RWPE1 (cell line): ENCODE data around the gene SGSM1.

Experiments
- CTCF ChIA-PET: fragments of 350-600 bp; sonication (Branson Sonifier 250); formaldehyde crosslinking; extraction: SDS; loops from one replicate; lab custom pipeline; 2021; lab: Yijun Ruan, JAX
- POLR2A ChIA-PET: fragments of 400-600 bp; formaldehyde crosslinking; extraction: SDS; loops from one replicate; lab custom pipeline; 2020; ENCODE audit warnings: antibody characterized with exemption; ENCODE audit not compliant: low non-redundant PET; lab: Yijun Ruan, JAX
- DNase-seq: peaks from one replicate; pipeline ENCODE4 v3.0.0; 2012; ENCODE audit warnings: low spot score
- H3K27ac ChIP-seq: fragments of 450-650 bp; 2 replicates; pipeline ENCODE4 v1.5.1; 2017
- CTCF ChIP-seq: fragments of 450-650 bp; conservative IDR thresholded peaks from 2 replicates; pipeline ENCODE4 v1.5.1; 2017; ENCODE audit warnings: low read depth, mild to moderate bottlenecking

The SGSM1 gene

GRCh38 chr22:24957043-24957442 is 151.0 kb downstream of the SGSM1 start:
- ChIA-PET CTCF (no interaction called here), POLR2A (interaction anchor here (0.7 kb wide), 1 partner anchor 20 kb away, joined by 10 read pairs; no protein-coding TSS in a partner anchor)
- no peak for DNase-seq
- H3K27ac ChIP-seq = peak overlapping the region; percentile 97
- no peak for TF ChIP-seq CTCF

- DNase-seq = no peak
- POLR2A ChIA-PET = interaction anchor here (0.7 kb wide), 1 partner anchor 14 kb away, joined by 3 read pairs; no protein-coding TSS in a partner anchor
- CTCF ChIA-PET = no interaction called here
- no peak for TF ChIP-seq CTCF
- peak overlapping the region; percentile 98 for H3K27ac ChIP-seq
Observed at GRCh38 chr22:24961217-24961844, 155.3 kb downstream of the SGSM1 start.

- H3K27ac ChIP-seq = peak overlapping the region; percentile 98
- ChIA-PET POLR2A (interaction anchor here (0.7 kb wide), 1 partner anchor 13 kb away, joined by 3 read pairs; no protein-coding TSS in a partner anchor), CTCF (no interaction called here)
- TF ChIP-seq CTCF = no peak
- no peak for DNase-seq
Observed at GRCh38 chr22:24962094-24962493, 156.1 kb downstream of the SGSM1 start.

- CTCF ChIA-PET = no interaction called here
- POLR2A ChIA-PET = no interaction called here
Observed at GRCh38 chr22:24962835-24963234, 156.8 kb downstream of the SGSM1 start.

GRCh38 chr22:24964441-24964840 is 158.4 kb downstream of the SGSM1 start:
- ChIA-PET POLR2A (no interaction called here), CTCF (no interaction called here)
- TF ChIP-seq CTCF = no peak
- H3K27ac ChIP-seq = peak overlapping the region; percentile 98
- no peak for DNase-seq

More at GRCh38 chr22:24962835-24963234, 156.8 kb downstream of the SGSM1 start:
- H3K27ac ChIP-seq = peak overlapping the region; percentile 98
- no peak for DNase-seq
- no peak for TF ChIP-seq CTCF

GRCh38 chr22:24965822-24966626 is 160.0 kb downstream of the SGSM1 start:
- H3K27ac ChIP-seq = peak overlapping the region; percentile 98
- no peak for TF ChIP-seq CTCF
- peak; percentile 81 for DNase-seq
- POLR2A ChIA-PET = no interaction called here
- CTCF ChIA-PET = interaction anchor here (0.6 to 1.3 kb wide), 3 partner anchors 21 to 1362 kb away, joined by 3 to 5 read pairs (median 4); no protein-coding TSS in a partner anchor
